Measurements from ENCODE around the gene RTP4. TPM values are rescaled to one million over a fixed set of nuclear protein-coding genes. Genes with fewer than 3 reads are reported as not detected.
"Not testable (repeated sequence)": the region's sequence is repeated elsewhere in the genome, so short reads cannot be mapped to it uniquely, and the experiment has no call there.

The RTP4 gene
- total RNA-seq, 2 donors from 2014 or later, result 0.98 to 3.1 TPM

DNA sequence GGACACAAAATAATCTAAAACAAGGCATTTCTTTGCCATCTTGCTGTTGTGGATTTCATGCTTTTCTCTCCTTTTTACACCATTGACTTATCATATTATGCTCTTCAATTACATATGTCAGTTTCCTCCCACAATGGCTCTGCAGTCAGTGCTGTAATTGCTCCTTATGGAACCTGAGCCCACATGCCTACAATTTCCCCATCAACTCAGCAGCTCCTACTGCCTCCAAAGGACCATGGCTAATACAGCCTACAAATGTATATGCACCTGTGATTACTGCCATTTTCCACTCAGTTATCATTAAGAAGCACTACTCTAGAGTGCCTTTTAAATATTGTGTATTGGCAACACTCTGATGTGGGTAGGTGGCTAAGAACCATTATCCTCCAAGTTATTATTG lies 30.8 kb downstream of the RTP4 start:
- Mint-ChIP-seq H3K9me3 (no peaks in the 10 kb centered on the region), H3K4me3 (no peak overlapping the region), H3K36me3 (ENCODE audit: low read depth) (no peaks in the 10 kb centered on the region), H3K4me1 (no peaks in the 10 kb centered on the region), H3K27me3 (peaks cover 20% of the 10 kb centered on the region), H3K27ac (no peak overlapping the region)
- no peak for ATAC-seq (replicated peaks)

DNA sequence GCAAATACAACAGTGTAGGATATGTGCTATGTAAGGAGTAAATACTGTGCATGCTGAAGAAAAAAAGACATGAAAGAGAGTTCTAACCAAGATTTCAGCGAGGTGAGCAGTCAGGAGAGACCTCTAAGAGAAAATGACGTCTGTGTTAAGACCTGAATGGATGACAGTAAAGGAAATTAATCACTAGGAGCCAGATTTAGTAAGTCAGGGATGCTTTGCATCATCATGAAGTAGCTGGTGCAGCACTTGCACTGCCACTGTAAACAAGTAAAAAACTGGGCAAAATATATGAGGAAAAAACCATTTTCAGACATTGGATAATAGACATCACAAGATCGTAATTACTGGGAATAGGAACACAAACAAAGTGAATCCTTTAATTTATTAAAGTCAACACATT lies 32.6 kb downstream of the RTP4 start:
- Mint-ChIP-seq H3K9me3 (no peaks in the 10 kb centered on the region), H3K36me3 (ENCODE audit: low read depth) (no peaks in the 10 kb centered on the region), H3K27ac (no peak overlapping the region), H3K4me3 (no peak overlapping the region), H3K4me1 (no peaks in the 10 kb centered on the region), H3K27me3 (peaks cover 21% of the 10 kb centered on the region)
- ATAC-seq (replicated peaks), result no peak

GRCh38 chr3:187401856-187402255 lies 33.7 kb downstream of the RTP4 start:
- H3K36me3 Mint-ChIP-seq (ENCODE audit: low read depth), result no peaks in the 10 kb centered on the region
- peaks cover 27% of the 10 kb centered on the region for H3K27me3 Mint-ChIP-seq
- no peak for ATAC-seq (replicated peaks)
- no peaks in the 10 kb centered on the region for H3K4me1 Mint-ChIP-seq
- H3K9me3 Mint-ChIP-seq, result no peaks in the 10 kb centered on the region
- no peak overlapping the region for H3K4me3 Mint-ChIP-seq
- no peak overlapping the region for H3K27ac Mint-ChIP-seq

GRCh38 chr3:187403768-187404288 lies 35.6 kb downstream of the RTP4 start:
- Mint-ChIP-seq H3K27me3 (peaks cover 31% of the 10 kb centered on the region), H3K9me3 (no peaks in the 10 kb centered on the region), H3K27ac (no peak overlapping the region), H3K4me3 (no peak overlapping the region), H3K4me1 (no peaks in the 10 kb centered on the region), H3K36me3 (ENCODE audit: low read depth) (no peaks in the 10 kb centered on the region)
- no peak for ATAC-seq (replicated peaks)

DNA sequence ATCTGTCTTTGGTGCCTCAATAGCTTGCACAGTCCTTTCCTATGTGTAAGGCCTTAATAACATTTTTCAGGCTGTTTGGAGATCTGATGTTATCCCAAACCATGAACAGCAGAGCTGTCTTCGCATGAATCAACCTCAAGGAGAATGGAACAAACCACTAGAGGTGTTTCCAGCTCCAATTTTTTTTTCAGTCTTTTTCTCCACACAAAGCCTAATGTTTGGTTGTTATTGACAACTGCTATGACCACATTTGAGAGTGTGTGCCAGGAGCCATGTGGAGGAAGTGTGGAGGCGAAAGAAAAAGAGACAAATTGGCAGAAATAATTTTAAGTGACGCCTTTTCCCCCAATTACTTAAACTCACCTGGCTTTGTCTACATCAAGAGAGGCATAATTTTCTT lies 38.7 kb downstream of the RTP4 start:
- no peaks in the 10 kb centered on the region for H3K4me1 Mint-ChIP-seq
- no peak for ATAC-seq (replicated peaks)
- H3K27me3 Mint-ChIP-seq, result peaks cover 39% of the 10 kb centered on the region
- H3K36me3 Mint-ChIP-seq (ENCODE audit: low read depth), result no peaks in the 10 kb centered on the region
- no peak overlapping the region for H3K27ac Mint-ChIP-seq
- H3K4me3 Mint-ChIP-seq, result no peak overlapping the region
- no peaks in the 10 kb centered on the region for H3K9me3 Mint-ChIP-seq

GRCh38 chr3:187411991-187412781 lies 44.0 kb downstream of the RTP4 start:
- H3K4me3 Mint-ChIP-seq; H3K9me3 Mint-ChIP-seq; H3K4me1 Mint-ChIP-seq; H3K36me3 Mint-ChIP-seq (ENCODE audit: low read depth); ATAC-seq (replicated peaks); H3K27ac Mint-ChIP-seq: not testable (repeated sequence)
- H3K27me3 Mint-ChIP-seq, result peaks cover 19% of the 10 kb centered on the region

Other genes starting within 250 kb of the RTP4 start
- gene RPL39L, start 228.9 kb upstream of the RTP4 start, total RNA-seq, result 10 to 100 TPM; 18.1 to 26.8 TPM
- not detected for gene RTP1, start 170.9 kb upstream of the RTP4 start, total RNA-seq
- gene MASP1, start 76.6 kb upstream of the RTP4 start, total RNA-seq, result not detected